Cardiac fibroblast (primary cell): Measurements from ENCODE around the gene RSRC1.

Experiments used
- DNase-seq, 2 donors: peaks; one replicate each; pipeline versions ENCODE4 v3.0.0 to v3.0.0-alpha.2; 2010; ENCODE audit warnings: low read depth in 2 of 2
- H3K4me3 ChIP-seq, 2 donors: replicated peaks in 1 of 2; 1 replicate in 1 of 2; 2 replicates in 1 of 2; pipeline ENCODE4 v1.5.1; 2011; ENCODE audit warnings: low read depth in 2 of 2, low read length in 2 of 2, mild to moderate bottlenecking in 2 of 2, moderate library complexity in 1 of 2
- CTCF ChIP-seq: IDR thresholded peaks from one replicate; pipeline ENCODE4 v1.5.1; 2011; ENCODE audit warnings: low read depth, mild to moderate bottlenecking, low read length, inconsistent platforms

RSRC1 gene

GRCh38 chr3:158447408-158447807, 337.5 kb downstream of the RSRC1 start:
- no peak overlapping the region for H3K4me3 ChIP-seq
- no peak for DNase-seq
- TF ChIP-seq CTCF: no peak

GRCh38 chr3:158451405-158452055, 341.6 kb downstream of the RSRC1 start:
- DNase-seq: no peak
- TF ChIP-seq CTCF: no peak
- no peak overlapping the region for H3K4me3 ChIP-seq

GRCh38 chr3:158452334-158452733, 342.4 kb downstream of the RSRC1 start:
- DNase-seq: peak in 1 of 2 donors; percentile 11
- no peak for TF ChIP-seq CTCF
- no peak overlapping the region for H3K4me3 ChIP-seq

GRCh38 chr3:158453004-158453403, 343.1 kb downstream of the RSRC1 start:
- no peak overlapping the region for H3K4me3 ChIP-seq
- no peak for DNase-seq
- no peak for TF ChIP-seq CTCF

- TF ChIP-seq CTCF: no peak
- no peak overlapping the region for H3K4me3 ChIP-seq
- no peak for DNase-seq
Measured at GRCh38 chr3:158453865-158454264, 344.0 kb downstream of the RSRC1 start.

GRCh38 chr3:158455406-158455805, 345.5 kb downstream of the RSRC1 start:
- no peak overlapping the region for H3K4me3 ChIP-seq
- no peak for DNase-seq
- no peak for TF ChIP-seq CTCF

GRCh38 chr3:158456114-158456513, 346.2 kb downstream of the RSRC1 start:
- H3K4me3 ChIP-seq: no peak overlapping the region
- DNase-seq: no peak
- no peak for TF ChIP-seq CTCF
